HG02759 (cell line): Measurements from ENCODE around the gene AKAP9.
A peak's percentile ranks its signal among the peaks of the same experiment; 100 is the strongest.
"Not testable (repeated sequence)": the region's sequence is repeated elsewhere in the genome, so short reads cannot be mapped to it uniquely, and the experiment has no call there.

Experiments
- ATAC-seq: cut with Tn5 transposase; IDR thresholded peaks from one replicate; pipeline ENCODE4 v1.9.1; 2021; ENCODE audit warnings: mild to moderate bottlenecking, moderate library complexity; ENCODE audit not compliant: unreplicated experiment

The AKAP9 gene

DNA sequence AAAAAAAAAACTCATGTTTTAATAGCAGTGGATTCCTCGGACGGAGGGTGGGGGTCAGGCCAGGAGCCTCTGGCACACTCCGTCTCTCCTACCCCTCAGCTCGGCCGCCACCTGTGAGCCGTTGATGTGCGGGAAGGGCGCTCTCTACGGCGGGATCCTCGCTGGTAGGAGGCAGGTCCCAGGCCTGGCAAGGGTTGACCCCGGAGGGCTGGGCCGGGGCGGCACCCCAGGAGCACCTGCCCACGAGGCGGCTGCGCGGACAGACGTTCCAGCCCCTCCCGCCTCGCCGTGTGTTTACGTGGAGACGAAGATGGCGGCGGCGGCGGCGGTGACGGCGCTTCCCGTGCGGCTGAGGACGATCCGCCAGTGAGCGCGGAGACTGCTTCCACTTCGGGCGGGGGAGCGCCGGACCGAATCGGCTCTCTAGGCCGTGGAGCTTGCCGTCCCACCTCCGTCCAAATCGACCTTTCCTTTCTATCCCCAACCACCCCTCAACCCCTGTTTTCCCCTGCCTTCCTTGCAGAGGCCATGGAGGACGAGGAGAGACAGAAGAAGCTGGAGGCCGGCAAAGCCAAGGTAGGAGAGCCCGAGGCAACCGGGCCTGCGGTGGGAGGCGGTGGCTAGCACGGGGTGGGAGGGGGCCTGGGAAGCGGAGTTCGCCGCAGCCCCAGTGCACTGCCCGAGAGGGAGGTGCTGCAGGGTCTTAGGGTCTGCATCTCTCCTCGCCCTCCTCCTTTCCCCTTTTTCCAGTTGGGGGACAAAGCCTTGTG lies at the start of gene AKAP9:
Gene AKAP9, plus strand, starts transcription at position 291 of the 770 bp plus-strand sequence. Its CDS starts 238 bp downstream, at position 529.
- ATAC-seq = peak; percentile 96

GRCh38 chr7:91892099-91892705 lies 48.5 kb upstream of the AKAP9 start:
- no peak for ATAC-seq

- no peak for ATAC-seq
Measured at GRCh38 chr7:91892821-91893340, 47.8 kb upstream of the AKAP9 start.

GRCh38 chr7:91893699-91894098 lies 47.0 kb upstream of the AKAP9 start:
- ATAC-seq = not testable (repeated sequence)

DNA sequence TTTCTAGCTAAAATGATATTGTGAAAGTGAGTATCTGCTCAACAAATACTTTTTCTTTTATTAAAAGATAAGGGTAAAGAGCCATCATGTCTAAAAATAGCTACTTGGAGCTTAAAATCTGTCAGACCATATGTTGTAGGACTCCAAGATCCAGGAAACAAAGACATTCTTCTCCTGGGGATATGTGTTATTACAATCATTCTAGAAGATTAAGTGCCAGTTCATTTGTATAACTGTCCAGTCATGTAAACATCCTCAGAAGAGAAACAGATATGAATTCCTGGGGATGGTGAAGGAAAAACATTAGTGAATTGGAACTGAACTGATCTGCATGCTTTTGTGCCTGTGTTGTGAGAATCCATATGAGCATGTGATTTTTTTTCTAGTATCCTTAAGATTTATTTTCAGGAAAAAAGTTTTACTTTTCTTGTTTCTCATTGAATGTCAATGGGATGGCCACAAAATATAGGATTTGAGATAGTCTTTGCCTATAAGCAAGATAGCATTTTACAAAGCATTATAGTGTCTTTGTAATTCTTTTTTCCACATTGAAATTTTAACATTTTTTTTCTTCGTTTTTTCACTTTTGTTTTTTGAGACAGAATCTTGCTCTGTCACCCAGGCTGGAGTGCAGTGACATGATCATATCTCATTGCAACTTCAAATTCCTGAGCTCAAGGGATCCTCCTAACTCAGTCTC lies 45.7 kb upstream of the AKAP9 start:
- ATAC-seq = no peak

- ATAC-seq = no peak
Measured at GRCh38 chr7:91898240-91898992, 42.2 kb upstream of the AKAP9 start.

DNA sequence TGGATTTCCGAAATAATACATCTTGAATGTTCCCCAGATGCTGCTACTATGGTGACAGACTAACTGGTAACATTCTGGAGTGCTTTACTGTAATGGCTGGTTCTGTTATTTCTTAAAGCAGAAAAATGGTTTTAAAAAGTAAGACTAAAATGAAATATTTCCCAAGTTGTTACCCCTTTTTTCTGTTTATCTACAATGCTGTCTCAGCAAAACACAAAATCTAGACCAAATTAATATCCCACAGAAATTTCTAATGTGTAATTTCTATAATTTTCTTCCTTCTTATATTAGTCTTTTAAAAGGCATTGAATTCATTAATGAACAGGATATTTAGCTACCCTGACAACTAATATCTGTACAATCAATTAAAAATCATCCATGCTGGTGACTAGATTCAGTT lies 41.1 kb upstream of the AKAP9 start:
- ATAC-seq = no peak

DNA sequence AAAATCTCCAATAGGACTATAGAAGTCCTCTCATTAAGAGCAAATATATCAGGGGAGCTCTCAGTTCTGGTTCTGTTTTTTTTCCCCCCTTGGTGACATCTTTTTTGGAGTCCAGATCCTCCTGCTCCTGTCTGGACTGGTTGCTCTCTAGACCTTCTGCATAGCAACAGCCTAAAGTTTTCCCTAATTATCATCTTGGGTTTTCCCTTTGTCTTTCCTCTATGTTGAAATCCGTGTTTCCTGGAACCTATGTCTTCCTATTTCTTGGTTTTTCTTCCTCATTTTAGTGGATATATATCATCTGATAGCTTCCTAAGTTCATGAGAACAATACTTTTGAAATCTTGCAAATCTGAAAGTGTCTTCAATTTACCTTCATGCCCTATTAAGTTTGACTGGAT lies 30.5 kb upstream of the AKAP9 start:
- no peak for ATAC-seq

- no peak for ATAC-seq
Measured at GRCh38 chr7:91911121-91911520, 29.5 kb upstream of the AKAP9 start.

GRCh38 chr7:91912494-91912893 lies 28.2 kb upstream of the AKAP9 start:
- ATAC-seq = no peak

GRCh38 chr7:91913612-91914011 lies 27.1 kb upstream of the AKAP9 start:
- no peak for ATAC-seq

- no peak for ATAC-seq
Measured at GRCh38 chr7:91915401-91916050, 25.1 kb upstream of the AKAP9 start.

GRCh38 chr7:91916051-91916440 lies 24.6 kb upstream of the AKAP9 start:
- ATAC-seq = no peak

- no peak for ATAC-seq
Measured at GRCh38 chr7:91918356-91918755, 22.3 kb upstream of the AKAP9 start.

DNA sequence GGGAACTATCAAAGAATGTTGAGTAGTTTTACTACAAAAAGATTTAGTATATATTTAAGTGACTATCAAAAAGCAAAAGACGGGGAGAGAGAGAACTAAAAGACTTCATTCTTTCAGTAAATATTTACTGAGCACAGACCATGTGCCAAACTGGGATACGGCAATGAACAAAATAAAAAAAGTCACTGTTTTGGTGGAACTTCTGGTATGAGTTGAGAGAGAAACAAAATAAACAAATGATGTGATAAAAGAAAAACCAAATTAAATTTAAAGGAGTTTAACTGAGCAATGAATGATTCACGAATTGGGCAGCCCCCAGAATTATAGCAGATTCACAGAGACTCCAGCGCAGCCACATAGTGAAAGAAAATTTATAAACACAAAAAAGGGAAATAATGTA lies 17.8 kb upstream of the AKAP9 start:
- no peak for ATAC-seq

GRCh38 chr7:91927912-91928311 lies 12.8 kb upstream of the AKAP9 start:
- ATAC-seq = no peak

- ATAC-seq = peak; percentile 84
Measured at GRCh38 chr7:91929463-91929862, 11.2 kb upstream of the AKAP9 start.

GRCh38 chr7:91940171-91940570 lies 491 bp upstream of the AKAP9 start:
- ATAC-seq = peak; percentile 18

DNA sequence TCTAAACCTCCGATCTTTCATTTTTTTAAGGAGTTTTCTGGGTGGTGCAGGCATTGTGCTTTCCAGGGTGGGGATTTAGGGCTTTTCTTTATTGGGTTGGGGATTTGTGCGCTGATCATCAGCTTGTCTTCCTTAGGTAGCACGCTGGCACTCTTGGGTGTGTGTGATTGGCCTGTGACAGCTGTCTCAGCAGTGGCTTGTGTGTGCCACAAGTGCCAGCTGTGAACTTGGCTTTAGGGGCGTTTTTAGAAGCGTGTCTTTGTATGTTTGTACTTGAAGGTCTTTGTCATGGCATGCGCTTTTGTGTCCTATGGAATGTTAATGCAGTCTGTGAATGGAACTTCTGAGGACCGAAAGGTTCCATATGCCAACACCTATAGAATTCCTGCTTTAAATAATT lies 788 bp downstream of the AKAP9 start:
- peak; percentile 28 for ATAC-seq

DNA sequence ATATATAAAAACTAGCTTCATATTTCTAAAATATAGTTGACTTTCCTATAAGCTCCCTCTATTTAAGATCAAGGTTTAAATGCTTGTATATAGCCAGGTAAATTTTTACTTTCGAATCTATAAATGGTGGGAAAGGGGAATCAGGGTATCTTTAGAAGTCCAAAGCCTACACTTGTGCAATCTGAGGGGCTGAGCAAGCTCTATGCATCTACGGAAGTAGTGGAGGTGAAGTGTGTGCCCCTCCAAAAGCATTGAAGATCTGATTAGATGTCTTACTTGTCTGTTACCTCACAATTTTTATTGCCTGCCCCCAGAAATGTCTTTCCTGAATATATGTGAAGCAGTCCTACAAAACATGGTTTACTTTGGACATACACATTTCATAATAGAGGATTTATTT lies 1.6 kb downstream of the AKAP9 start:
- no peak for ATAC-seq

DNA sequence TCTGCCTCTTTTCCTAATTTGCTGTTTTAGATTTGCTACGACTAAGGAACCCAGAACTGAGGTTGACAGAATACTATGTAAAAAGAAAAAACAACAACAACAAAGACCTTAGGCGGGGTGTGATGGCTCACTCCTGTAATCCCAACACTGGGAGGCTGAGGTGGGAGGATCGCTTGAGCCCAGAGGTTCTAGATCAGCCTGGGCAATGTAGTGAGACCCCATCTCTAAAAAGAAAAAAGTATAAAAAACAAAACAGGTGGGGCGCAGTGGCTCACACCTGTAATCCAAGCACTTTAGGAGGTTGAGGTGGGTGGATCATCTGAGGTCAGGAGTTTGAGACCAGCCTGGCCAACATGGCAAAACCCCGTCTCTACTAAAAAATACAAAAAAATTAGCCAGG lies 4.3 kb downstream of the AKAP9 start:
- ATAC-seq = not testable (repeated sequence)
